ENCODE results near the gene ANKS6.

The ANKS6 gene

DNA sequence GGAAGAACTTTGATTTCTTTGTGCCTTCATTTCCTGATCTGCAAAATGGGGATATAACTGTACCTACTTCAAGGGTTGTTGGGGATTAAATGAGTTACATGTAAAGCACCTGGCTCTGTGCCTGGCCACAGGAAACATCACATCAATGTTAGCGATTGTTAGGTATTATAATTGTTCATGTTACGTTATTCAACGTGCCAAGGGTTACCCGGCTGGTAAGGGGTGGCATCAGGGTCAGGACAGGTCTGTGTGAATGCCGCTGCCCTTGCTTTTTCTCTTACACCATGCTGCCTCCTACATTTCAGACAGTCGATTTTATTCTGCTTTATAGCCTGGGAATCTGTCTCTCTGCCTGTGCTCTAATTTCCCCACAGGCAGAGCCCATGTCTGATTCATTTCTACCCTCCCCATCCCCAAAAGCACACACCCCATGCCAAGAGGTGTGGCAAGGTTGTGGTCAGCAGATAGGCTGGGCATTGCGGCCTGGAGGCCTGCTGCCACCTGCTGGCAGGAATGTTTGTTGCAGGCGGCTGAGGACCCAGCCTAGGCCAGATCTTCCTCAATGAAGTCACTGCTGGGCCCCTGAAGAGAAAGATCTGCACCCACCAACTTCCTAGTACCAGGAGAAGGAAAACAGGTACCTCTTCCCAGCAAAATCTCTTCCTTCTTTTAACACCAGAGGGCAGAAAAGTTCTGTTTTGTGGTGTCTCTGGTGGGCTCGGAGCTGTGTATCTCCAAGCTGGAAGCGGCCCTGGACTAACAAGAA lies 5.3 kb downstream of the ANKS6 start:
- peak; percentile 87 for DNase-seq

DNA sequence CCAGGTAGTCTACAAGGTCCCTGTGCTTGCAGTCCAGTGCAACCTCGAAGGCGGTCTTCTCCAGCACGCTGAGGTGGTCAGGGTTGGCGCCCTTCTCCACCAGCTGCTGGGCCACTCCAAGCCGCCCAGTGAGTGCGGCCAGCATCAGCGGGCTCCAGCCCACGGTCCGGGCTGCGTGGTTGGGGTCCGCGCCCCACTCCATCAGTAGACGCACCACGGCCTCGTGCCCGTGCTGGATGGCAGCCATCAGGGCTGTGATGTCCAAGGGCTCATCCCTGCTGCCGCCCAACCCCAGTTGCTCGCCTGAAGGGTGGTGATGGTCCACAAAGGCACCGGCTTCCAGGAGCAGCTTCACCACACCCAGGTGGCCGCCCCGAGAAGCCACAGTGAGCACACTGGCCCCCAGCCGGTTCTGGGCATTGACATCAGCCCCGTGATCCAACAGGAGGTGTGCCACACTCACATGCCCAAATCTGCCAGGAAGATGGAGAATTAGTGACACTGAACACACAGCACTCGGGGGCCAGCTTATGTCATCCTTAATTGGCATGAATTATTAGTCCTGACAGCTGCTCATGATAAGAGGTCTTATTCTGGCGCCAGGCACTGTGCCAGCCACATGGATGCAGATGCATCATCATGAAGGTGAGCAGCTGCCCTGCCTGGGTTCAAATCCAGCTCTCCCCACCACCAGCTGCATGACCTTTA lies 6.1 kb downstream of the ANKS6 start:
- DNase-seq = no peak

DNA sequence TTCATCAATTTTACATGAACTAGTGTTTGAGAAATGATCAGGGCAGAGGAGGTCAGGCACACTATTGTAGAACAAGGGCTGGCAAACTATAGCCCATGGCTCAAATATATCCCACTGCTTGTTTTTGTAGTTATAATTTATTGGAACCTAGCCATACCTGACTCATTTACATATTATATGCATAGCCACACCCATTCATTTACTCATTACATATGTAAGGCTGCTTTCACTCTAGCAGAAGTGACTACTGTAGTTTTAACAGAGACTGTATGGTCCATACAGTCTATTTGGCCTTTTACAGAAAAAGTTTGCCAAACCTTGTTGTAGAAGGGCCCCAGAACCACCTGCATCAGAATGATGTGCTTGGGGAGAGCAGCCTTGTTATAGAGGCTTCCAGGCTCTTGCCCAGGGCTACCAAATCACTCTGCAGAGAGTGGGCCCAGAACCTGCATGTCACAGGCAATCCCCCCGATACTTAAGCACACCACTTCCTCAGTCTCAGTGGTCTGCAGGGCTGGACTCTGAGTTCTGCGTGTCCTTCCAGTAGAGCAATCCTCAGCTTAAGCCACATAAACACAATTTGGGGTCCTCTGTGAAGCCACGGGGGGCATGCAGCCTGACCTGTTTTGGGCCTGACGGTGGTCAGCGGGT lies 6.7 kb downstream of the ANKS6 start:
- no peak for DNase-seq

DNA sequence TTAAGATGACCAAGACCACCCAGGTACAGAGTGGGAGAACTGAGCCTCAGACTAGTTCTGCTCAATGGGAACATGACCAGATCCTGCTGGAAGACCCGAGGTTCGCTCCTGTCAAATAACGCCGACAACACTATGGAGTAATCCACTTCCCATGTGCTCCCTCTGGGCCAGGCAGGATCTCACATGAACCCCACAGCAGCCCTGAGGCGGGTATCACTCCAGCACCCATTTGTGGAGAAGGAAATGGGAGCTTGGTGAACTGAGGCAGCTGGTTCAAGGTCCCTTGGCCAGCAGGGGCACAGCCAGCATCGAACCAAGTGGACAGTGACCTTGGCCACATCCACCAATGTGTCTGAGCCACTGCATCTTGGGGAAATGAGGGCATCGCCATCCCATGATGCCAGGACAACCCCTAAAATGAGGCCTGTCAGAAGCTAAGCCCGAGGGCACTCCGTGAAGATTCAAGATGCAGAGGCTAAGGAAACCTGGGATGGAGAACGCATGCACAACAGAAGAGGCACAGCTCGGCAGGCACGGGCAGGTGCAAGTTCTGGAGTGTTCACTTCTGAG lies 8.5 kb downstream of the ANKS6 start:
- DNase-seq = no peak

DNA sequence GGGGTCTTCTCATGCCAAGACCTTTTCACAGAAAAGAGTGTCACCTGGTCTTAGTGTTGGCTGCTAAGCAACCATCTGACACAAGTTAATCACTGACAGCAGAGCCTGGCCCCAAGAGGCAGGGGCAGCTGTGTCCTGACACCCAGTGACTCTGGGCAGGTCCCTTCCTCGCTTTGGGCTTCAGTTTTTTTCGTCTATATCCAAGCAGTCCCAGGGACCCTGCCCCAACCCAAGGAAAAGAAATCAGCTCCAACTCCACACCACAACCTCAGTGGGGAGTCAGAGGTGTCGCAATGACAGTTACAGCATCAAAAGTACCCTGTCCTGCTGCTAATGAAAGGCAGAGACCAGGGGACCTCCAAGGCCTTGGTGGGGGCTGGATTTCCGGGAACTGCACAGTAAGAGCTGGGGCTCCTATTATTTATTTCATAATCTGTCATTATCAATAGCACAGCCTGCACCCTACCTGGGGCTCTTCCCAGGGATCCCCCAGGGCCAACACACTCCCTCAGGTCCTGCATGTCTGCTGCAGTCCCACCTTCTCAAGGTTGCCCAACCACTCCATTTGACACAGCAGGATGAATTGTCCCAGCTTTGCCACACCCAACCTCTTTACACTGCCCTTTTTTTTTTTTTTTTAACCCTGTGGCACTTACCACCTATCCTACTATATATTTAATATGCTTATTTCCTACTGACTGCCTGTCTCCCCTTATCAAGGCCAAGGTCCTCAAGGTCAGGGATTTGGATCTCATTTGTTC lies 9.4 kb downstream of the ANKS6 start:
- DNase-seq = no peak

DNA sequence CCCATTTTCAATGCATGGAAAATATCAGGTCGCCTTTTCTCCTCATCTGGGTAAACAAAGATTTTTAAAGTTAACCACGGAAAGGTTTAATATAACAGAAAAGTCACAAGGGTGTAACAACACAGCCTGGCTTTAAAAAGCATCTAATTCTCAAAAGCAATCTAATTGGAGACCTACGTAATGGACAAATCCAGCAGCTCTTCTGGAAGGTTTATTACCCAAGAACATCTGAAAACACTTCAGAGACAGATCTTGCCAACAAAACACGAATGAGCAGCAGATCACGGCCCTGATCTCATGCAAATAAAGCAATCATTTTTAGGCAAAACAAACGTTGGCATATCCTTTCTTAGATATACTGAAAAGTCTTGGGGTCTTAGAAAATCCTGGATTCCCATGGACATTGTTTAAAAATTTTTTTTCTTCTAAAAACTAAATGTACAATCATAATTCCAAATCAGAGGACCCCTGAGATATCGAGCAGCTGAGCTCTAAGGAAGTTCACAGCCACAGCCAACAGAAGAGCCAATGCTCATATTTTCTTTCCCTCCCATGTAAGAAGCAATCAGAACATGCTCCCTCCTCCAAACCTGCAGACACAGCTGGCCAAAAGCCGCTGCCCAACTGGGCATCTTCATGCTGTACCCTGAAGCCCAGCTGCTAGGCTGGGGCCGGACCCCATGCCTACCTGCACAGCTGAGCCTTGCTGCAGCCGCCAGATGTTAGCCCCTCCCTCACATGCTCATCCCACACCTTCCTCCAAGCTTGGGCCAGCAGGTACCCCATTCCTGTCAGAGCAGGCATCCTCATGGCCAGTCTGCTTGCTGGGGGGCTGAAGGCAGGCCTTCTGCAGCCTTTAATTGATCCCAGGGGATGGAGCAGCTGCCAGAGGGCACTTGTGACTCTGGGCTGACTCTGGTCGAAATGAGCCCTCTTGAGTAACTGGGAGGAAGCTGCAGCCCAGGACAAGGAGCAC lies 11.2 kb downstream of the ANKS6 start:
- DNase-seq = no peak

DNA sequence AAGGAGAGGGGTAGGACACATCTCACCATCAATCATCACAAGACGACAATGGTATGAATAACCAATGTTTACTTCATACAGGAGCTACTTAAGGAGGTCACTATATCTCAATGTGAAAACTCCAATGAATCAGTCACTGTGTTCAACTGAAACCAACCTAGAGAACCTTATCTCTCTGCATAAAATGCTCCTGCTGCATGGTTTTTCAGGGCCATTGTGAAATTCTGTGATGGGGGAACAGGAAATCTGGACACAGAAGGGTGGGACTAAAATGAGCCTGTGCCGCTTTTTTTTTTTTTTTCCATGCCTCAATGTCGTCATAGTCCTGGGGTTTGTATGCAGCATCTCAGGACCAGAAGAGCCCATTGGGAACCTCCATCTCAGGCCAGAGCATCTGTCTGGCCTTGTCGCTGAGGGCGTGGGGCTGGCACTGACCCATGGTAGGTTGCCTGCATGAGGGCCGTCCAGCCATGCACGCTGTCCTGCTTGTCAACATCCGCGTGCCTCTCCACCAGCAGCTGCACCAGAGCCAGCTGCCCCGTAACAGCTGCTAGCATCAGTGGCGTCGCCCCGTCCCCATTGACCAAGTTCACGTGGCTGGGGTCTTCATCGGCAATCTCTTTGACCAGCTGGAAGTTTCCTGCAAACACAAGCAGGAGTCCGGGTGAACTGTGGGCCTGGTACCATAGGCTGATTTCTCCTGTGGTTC lies 12.7 kb downstream of the ANKS6 start:
- DNase-seq = no peak

DNA sequence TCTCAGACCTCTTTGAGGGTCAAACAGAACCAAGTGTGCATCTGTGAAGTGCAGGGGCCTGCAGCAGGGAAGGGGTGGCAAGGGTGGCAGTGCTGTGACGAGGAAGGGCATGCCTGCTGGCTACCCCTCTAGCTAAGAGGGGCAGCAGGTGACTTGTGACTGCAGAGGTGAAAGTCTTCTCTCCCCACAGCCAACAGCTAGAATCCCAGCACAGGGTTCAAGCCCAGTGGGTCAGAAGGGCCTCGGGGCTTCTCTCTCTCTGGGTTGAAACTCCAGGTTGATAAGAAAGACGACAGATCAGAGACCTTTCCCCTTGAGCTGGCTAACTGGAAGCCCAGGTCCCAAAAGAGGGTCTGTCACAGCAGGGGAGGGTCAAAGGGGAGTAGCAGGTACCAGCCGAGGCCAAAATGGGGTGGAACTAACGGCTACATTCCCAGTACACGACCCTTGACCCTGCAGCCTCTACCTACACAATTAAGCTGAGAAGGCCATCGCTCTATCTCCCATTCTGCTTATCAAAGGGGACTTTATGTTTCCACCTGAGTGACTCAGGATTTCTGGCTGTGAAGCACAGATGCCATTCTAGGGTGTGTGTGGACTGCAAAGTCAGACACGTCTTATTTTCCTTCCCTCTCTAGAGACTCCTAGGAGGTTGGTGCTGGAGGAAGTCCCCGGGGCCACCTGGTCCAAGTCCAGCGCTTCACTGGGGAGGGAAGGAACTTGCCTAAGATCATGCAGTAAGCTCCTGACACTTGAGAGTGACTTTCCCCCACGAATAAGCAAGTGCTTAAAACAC lies 14.6 kb downstream of the ANKS6 start:
- DNase-seq = no peak

DNA sequence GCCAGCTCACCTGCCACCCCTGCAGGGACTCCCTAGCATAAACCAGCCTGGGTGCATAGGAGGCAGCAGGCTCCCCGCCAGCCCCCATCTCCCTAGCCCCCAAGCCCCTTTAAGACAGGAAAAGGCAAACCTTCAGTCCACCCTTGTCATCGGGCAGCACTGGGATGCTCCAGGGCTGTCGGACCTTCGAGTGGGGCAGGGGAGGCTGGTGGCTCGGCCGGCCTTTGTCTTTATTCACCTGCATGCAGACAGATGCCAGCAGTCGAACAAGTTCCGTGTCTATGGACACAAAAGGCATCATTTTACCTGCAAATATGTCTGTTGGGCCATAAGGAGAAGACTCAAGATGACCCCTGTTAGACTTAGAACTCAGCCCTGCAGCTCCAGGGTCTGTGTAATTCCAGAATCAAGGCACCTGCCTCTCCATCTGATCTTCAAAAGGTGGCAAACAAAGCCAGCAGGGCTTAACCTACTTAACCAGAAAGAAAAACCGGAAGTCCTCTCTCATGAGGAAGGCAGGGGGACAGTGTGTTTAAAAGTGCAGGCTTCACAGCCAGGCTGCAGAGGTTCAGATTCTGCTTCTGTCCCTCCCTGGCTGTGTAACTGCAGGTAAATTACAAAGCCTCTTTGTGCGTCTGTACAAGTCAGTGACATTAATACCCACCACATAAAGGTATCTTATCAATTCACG lies 16.2 kb downstream of the ANKS6 start:
- no peak for DNase-seq

DNA sequence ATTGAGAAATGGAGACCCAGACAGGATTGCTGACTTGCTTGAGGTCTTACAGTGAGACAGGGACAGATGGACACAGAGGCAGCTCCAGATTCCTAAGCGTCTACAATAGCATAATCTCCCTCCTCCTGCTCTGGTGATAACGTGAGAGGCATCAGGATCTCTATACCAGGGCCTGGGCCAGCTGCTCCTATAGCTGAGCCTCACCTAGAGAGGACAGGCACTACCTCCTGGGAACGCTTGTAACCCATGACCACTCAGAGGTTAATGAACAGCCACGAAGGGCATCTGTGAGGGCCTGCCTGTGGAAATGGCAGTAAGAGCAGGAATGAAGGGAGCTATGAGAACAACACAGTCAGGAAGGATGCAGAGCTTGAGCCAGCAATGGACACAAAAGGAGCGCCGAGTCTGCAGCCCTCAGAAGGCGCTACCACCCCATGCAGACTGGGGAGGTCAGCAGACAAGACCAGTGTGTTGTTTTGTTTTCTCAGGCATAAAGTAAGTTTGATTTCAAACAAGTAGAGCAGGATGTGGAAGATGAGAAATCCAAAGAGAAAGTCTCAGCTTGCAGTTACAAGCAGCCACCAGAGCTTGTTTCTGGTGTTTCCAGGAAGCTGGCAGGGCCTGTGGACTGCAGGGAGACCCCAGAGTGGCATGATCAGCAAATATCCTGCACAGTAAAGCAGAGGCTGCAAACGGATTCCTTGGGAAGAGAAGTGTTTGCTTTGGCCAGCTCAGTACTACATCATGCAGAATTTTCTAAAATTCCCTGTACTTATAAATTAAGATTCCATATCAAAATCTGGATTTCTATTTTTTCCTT lies 17.4 kb downstream of the ANKS6 start:
- DNase-seq = no peak

DNA sequence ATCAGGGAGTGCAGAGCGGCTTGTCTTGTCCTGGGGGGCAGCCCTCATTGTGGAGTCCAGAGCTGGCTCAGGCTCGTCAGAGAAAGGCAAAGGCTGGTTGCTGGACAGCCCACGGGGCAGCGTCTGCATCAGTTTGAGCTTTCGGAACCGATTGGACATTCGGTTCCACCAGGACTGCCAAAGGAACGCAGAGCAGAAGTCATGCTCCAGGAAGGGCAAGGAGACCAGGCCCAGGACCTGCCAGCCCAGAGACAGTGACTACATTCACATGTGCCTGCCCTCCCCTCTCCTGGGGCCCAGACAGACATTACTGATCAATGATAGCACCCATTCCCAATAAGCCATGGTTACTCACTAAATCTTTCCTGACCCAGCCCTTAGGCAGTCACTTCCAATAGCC lies 18.1 kb downstream of the ANKS6 start:
- no peak for DNase-seq

DNA sequence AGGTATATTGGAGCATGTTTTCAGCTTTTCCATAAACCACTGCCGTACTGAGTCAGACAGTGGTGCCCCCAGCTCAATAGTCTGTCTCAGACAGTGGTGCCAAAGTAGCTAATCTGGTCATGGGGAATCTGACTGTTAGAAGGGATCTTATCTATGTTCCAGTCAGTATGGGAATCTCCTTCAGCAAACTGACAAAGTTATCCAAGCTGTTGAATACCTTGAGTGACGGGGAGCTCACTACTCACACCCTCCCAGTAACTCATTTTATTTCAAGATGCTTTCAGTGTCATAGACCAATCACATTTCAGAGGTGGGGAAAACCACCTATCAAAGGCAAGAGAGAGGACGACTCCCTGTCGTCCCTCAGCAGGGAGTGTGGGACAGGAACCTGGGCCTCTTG lies 18.7 kb downstream of the ANKS6 start:
- DNase-seq = no peak

DNA sequence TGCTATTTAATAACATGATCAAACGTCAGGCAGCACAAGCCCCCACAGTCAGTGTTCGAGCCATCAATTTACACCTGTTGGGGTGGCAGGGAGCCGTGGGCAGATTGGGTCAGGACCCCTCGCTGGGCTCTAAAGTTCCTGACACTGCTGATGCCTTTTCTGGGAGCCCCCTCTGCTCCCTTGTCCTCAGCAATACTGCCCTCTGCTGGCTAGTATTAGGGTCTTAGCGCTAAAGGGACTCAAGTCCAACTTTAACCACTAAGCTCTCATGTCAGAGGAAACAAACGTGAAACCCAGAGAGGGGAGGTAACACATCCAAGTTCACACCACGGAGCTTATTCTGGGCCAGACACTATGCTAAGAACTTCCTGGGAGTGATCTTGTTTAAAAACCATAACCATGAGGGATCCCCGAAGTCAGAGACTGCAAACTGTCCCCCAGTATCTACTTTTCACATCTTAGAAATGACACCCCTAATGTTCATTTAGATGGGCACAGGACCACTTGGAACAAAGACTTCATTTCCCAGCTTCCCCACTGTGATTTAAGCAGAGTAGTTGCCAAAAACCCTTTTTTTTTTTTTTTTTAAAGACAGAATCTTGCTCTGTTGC lies 20.4 kb downstream of the ANKS6 start:
- DNase-seq = no peak

DNA sequence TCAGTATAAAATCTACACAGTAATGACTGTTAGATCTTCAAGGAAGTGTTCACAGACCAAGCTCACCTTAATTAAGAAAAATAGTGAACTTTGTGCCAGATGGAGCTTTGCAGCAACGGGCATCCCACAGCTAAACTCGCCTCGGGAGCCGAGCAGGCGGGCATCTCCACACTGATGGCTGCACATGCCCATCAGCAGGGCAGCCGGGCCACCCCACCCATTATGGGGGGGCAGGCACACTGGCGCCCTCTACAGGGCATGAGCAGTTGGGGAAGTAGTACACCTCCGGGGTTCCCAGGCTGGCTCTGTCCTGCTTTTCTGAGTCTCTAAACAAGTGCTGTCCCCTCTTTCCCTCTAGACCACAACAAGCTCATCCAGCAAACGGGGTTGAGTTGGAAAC lies 21.6 kb downstream of the ANKS6 start:
- DNase-seq = no peak

DNA sequence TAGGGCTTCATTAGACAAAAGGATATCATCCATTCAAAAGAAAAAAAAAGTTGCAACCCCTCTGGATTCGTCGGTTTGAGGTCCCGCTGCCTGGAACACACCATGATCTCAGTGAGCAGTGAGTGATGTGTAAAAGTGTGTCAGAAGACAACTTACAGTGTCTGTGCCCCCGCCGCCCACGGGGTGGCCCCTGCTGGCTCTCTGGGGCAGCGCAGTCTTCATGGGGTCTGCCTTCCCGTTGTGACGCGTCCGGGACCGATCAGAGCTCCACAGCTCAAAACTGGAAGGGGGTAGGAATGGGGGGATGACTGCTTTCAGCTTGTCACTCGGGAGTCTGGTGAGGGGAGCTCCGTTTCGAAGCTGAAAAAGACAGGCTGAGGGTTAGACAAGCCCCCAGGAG lies 22.6 kb downstream of the ANKS6 start:
- no peak for DNase-seq

DNA sequence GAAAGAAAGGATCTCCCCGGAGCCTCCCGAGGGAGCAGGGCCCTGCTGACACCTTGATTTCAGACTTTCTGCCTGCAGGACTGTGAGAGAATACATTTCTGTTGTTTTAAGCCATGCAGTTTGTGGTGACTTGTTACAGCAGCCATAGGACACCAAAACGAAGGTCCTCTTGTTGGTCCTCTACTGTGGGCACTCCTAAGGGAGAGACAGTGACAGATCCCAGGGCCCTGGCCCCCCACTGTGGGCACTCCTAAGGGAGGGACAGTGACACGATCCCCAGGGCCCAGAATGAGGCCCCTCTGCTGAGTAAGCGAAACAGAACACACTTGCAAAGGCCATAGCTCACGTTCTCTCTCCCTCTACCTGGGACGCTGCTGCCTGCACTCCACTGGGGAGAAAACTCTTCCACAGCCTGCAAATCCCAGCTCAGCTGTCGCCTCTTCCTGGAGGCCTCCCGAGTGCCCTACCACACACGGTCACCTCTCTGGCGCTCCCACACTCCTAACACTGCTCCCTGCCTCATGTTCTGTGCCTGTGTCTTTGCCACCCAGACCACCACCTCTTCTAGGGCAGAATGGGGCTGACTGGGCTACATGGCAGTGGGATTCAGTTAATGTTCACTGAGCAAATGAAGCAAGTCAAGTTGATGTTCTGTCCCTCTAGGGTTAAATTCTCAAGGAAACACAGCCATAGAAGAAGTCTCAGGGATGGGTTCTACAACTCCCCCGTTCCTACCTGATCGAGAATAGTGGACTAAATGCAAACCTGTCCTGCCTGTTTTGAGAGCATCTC lies 23.8 kb downstream of the ANKS6 start:
- DNase-seq = no peak

DNA sequence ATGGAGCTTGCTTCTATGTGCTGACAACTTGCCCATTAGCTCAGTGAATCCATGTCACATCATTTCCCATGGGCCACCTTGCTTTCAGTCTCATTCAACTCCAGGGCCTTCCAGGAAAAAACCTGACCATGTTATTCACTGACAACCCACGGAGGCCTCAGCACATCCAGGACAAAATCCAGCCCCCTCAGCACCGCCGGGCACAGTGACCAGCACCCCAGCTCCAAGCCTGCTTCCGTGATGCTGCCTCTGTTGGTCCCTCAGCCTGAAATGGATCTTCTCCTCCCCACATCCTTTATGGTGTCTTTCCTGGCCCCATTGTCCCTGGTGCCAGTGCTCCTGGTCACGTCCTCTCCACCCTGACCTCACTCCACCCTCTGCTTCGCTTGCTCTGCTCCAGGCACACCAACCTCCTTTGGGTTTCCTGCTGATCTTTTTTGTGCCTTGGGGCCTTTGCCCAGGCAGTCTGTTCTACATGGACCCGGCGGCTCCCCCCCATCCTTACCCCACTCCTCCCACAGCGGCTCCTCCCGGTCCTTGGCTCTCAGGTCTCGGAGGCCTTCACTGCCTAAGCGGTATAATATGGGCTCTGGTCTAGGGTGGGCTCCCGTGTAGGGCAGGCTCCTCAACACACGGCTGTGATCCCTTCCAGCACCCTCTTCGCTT lies 25.0 kb downstream of the ANKS6 start:
- no peak for DNase-seq
